Right lobe of liver (tissue), 4 donors: ENCODE measurements around the gene SULT1A1.
"Not testable (repeated sequence)": the region's sequence is repeated elsewhere in the genome, so short reads cannot be mapped to it uniquely, and the experiment has no call there.

Experiments
- POLR2A ChIP-seq: fragments of 450-650 bp; IDR thresholded peaks from one replicate; pipeline ENCODE4 v1.6.1; 2017; ENCODE audit warnings: antibody characterized with exemption, mild to moderate bottlenecking
- TF ChIP-seq, protein P1 (sequence below), 4 donors: fragments of 200-600 bp in 3 of 4; fragments of 450-650 bp in 1 of 4; IDR thresholded peaks; one replicate each; pipeline versions ENCODE4 v1.5.1 to v1.8.0; 2016 to 2022; ENCODE audit warnings: antibody characterized with exemption in 4 of 4, mild to moderate bottlenecking in 2 of 4
- donor health status: DM: no; HTN: no; CAD: no.
- donor health status: DM: no; HTN: no; CAD: no.
- donor health status: DM: no; HTN: yes; CAD: no.

DNA sequence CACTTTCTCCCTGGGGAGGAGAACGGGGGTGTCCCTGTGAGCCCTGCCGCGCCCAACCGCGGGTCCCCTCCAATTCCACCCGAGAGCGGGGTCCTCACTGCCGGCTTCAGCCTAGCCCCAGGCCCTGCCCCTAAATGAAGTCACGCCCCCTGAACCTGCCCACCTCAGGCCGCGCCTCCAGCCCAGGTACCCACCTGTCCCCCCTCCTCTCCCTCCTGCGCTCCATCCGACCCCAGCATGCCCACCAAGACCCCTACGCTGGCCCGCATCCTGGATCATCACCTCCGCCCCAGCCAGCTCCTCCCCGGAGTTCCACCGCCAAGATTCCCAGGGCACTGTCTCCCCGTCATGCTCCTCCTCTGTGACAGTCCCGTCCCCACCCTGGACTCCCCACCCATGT lies 8.9 kb downstream of the SULT1A1 start:
- TF ChIP-seq, protein P1, sequence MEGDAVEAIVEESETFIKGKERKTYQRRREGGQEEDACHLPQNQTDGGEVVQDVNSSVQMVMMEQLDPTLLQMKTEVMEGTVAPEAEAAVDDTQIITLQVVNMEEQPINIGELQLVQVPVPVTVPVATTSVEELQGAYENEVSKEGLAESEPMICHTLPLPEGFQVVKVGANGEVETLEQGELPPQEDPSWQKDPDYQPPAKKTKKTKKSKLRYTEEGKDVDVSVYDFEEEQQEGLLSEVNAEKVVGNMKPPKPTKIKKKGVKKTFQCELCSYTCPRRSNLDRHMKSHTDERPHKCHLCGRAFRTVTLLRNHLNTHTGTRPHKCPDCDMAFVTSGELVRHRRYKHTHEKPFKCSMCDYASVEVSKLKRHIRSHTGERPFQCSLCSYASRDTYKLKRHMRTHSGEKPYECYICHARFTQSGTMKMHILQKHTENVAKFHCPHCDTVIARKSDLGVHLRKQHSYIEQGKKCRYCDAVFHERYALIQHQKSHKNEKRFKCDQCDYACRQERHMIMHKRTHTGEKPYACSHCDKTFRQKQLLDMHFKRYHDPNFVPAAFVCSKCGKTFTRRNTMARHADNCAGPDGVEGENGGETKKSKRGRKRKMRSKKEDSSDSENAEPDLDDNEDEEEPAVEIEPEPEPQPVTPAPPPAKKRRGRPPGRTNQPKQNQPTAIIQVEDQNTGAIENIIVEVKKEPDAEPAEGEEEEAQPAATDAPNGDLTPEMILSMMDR (IDR thresholded peaks at IDR 0.05) = not testable (repeated sequence)
- not testable (repeated sequence) for TF ChIP-seq POLR2A
